Mucosa of descending colon (tissue), 3 donors: ENCODE data around the gene RBM25. TPM values are rescaled to one million over a fixed set of nuclear protein-coding genes. Genes with fewer than 3 reads are reported as not detected.

Experiments
- ATAC-seq: fragments of 200-7000 bp; cut with Tn5 transposase; one replicate; pipeline ENCODE4 v1.9.1; 2020; ENCODE audit warnings: mild to moderate bottlenecking, moderate library complexity
- DNase-seq, 3 donors: peaks; one replicate each; pipeline ENCODE4 v3.0.0-alpha.2; 2020
- H3K36me3 ChIP-seq: fragments of 200-600 bp; one replicate; pipeline ENCODE4 v1.8.0; 2021; ENCODE audit warnings: low read depth, mild to moderate bottlenecking
- H3K4me1 ChIP-seq: fragments of 200-600 bp; one replicate; pipeline ENCODE4 v1.8.0; 2021; ENCODE audit warnings: low read depth, mild to moderate bottlenecking
- H3K4me3 ChIP-seq: fragments of 200-600 bp; one replicate; pipeline ENCODE4 v1.8.0; 2021; ENCODE audit warnings: mild to moderate bottlenecking
- H3K9me3 ChIP-seq: fragments of 200-600 bp; one replicate; pipeline ENCODE4 v1.8.0; 2021; ENCODE audit warnings: mild to moderate bottlenecking
- intact Hi-C, 2 donors: fragments of 100-400 bp; cut with DNase I in 1 of 2; cut with micrococcal nuclease in 1 of 2; formaldehyde crosslinking; loops; one replicate each; pipeline versions ENCODE4 v1.11.0 to v1.11.1; 2022; cut with DNase I, micrococcal nuclease
- total RNA-seq, 3 donors: library from RNA; stranded (reverse); fragmentation: NEBNext Ultra II Directional in 2 of 3; extraction: Animal tissue kit (Norgen Biotek cat#: 25700) in 2 of 3; gene quantifications; one replicate each; pipeline versions ENCODE4 v1.2.1 to v1.2.4, GENCODE V29; 2021 to 2023
- TF ChIP-seq, protein P1 (sequence below): fragments of 200-600 bp; IDR thresholded peaks from one replicate; pipeline ENCODE4 v1.8.0; 2022; ENCODE audit warnings: antibody characterized with exemption, mild to moderate bottlenecking
- donor health status: DM: no; HTN: no; CAD: no; lungs with moderate emphysema.
- donor health status: DM: no; HTN: no; CAD: no.
- donor health status: DM: no; HTN: yes; CAD: no.

RBM25 gene
- total RNA-seq, 3 donors from 2014 or later: 66.0 to 68.7 (median 66.2) TPM

DNA sequence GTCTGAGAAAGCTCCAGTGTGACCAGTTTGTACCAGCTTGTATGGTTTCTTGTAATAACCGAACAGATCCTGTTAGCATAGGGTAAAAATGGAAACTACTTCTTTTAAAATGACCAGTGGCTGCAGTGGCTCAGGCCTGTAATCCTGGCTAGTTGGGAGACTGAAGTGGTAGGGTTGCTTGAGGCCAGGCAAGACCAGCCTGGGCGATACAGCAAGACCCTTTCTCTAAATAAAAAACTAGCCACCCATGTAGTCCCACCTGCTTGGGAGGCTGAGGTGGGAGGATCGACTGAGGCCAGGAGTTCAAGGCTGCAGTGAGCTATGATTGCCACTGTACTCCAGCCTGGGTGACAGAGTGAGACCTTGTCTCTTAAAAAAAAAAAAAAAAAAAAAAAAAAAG, 85.3 kb downstream of the RBM25 start:
- Histone ChIP-seq H3K9me3 (no peaks in the 10 kb centered on the region), H3K4me1 (no peaks in the 10 kb centered on the region), H3K4me3 (no peak overlapping the region), H3K36me3 (no peaks in the 10 kb centered on the region)
- ATAC-seq (no peak), DNase-seq (no peak)
- intact Hi-C loops: no loop called here
- TF ChIP-seq, protein P1, sequence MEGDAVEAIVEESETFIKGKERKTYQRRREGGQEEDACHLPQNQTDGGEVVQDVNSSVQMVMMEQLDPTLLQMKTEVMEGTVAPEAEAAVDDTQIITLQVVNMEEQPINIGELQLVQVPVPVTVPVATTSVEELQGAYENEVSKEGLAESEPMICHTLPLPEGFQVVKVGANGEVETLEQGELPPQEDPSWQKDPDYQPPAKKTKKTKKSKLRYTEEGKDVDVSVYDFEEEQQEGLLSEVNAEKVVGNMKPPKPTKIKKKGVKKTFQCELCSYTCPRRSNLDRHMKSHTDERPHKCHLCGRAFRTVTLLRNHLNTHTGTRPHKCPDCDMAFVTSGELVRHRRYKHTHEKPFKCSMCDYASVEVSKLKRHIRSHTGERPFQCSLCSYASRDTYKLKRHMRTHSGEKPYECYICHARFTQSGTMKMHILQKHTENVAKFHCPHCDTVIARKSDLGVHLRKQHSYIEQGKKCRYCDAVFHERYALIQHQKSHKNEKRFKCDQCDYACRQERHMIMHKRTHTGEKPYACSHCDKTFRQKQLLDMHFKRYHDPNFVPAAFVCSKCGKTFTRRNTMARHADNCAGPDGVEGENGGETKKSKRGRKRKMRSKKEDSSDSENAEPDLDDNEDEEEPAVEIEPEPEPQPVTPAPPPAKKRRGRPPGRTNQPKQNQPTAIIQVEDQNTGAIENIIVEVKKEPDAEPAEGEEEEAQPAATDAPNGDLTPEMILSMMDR: no peak

DNA sequence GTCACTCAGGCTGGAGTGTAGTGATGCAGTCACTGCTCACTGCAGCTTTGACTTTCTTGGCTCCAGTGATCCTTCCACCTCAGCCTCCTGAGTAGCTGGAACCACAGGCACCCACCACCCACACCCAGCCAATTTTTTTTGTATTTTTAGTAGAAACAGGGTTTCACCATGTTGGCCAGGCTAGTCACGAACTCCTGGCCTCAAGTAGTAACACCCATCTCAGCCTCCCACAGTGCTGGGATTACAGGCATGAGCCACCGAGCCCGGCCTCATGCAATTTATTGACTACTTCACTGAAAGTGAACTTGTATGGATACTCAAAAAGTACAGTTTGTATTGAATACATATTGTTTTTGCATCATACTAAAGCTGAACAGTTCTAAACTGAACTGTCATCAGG, 87.0 kb downstream of the RBM25 start:
- no peaks in the 10 kb centered on the region for H3K4me1 ChIP-seq

DNA sequence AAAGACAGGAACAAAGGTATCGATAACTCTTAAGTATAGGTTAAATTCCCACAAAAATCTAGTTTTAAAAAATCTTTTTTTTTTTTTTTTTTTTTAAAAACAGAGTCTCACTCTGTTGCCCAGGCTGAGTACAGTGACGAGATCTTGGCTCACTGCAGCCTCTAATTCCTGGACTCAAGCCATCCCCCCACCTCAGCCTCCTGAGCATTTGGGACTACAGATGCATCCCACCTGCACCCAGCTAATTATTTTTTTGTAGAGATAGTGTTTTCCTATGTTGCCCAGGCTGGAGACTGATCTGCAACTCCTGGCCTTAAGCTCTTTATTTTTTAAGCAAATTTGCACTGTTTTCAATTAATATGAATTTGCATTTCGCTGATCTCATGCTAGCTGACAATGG, 87.8 kb downstream of the RBM25 start:
- H3K4me3 ChIP-seq: no peak overlapping the region
- H3K36me3 ChIP-seq: no peaks in the 10 kb centered on the region
- TF ChIP-seq, protein P1: no peak
- intact Hi-C loops: no loop called here
- ATAC-seq: no peak
- H3K9me3 ChIP-seq: no peaks in the 10 kb centered on the region
- no peak for DNase-seq
- no peaks in the 10 kb centered on the region for H3K4me1 ChIP-seq

More for the DNA sequence above, 87.0 kb downstream of the RBM25 start:
- Histone ChIP-seq H3K36me3 (no peaks in the 10 kb centered on the region), H3K4me3 (no peak overlapping the region), H3K9me3 (no peaks in the 10 kb centered on the region)
- ATAC-seq (no peak), DNase-seq (no peak)
- intact Hi-C loops: no loop called here
- TF ChIP-seq, protein P1: no peak

DNA sequence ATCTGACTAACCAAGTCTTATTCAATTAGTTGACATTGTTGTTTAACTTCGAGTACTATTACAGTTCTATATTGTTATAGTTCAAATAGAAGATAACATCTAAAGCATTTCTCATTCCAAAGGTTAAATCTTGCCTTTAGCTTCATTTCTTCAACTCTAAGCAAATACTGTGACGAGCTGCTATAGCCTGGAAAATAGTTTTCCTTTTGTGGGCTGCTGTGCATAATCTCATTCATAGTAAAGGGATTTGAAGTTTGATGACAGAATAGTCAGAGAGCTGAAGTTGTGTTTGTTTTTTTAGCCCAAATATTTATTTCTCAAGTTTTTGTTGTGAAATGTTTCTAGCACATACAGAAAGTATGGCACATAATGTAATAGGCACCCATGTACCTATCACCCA, 91.4 kb downstream of the RBM25 start:
- H3K4me3 ChIP-seq: no peak overlapping the region
- no peaks in the 10 kb centered on the region for H3K4me1 ChIP-seq
- ATAC-seq: no peak
- TF ChIP-seq, protein P1: no peak
- H3K36me3 ChIP-seq: no peaks in the 10 kb centered on the region
- no peaks in the 10 kb centered on the region for H3K9me3 ChIP-seq
- DNase-seq: no peak
- intact Hi-C loops: no loop called here

DNA sequence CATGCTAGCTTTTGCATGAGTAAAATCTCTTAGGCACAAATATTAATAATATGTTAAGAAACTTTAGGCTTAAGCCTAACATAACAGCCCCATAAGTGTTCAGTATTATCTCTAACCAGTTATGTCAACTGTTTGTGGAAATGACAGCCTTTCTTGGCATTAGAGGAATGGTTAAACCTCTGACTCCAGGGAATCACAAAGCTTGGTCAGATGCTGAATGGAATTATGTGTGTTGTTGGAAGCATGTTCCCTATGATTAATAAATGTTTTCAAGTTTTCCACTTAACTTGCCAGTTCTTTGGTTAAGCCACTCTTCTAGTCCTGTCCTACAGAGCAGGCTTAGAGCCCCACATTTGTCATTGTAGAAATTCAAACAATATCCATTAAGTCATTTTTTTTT, 94.9 kb downstream of the RBM25 start:
- H3K36me3 ChIP-seq: no peaks in the 10 kb centered on the region
- DNase-seq: no peak
- no peak for ATAC-seq
- TF ChIP-seq, protein P1: no peak
- no peak overlapping the region for H3K4me3 ChIP-seq
- intact Hi-C loops: no loop called here
- H3K9me3 ChIP-seq: no peaks in the 10 kb centered on the region
- no peaks in the 10 kb centered on the region for H3K4me1 ChIP-seq

DNA sequence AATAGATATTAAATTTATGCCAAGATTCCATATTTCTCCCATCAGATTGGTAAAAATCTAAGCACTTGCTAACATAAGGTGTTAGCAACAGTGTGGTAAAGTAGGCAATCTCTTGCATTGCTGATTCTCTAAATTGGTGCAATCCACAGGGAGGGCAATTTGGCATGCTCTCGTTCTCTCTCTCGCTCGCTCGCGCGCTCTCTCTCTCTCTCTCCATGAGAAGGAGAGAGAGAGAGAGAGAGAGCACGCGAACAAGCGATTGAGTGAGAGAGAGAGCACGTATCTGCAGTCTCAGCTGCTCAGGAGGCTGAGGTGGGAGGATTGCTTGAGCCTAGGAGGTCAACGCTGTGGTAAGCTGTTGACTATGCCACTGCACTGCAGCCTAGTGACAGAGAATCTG, 103.9 kb downstream of the RBM25 start:
- Histone ChIP-seq H3K4me3 (no peak overlapping the region), H3K36me3 (no peaks in the 10 kb centered on the region), H3K4me1 (no peaks in the 10 kb centered on the region), H3K9me3 (no peaks in the 10 kb centered on the region)
- DNase-seq (no peak), ATAC-seq (no peak)
- TF ChIP-seq, protein P1: no peak
- intact Hi-C loops: no loop called here
